PFSK-1 (cell line): ENCODE measurements around the gene CNPY2.

Source experiments
- FOXP2 ChIP-seq: optimal IDR thresholded peaks from 2 replicates; pipeline ENCODE3; 2011; ENCODE audit warnings: borderline replicate concordance, control low read depth, inconsistent platforms; ENCODE audit not compliant: insufficient read depth; ENCODE audit errors: extremely low read length, extremely low read depth
- POLR2AphosphoS5 ChIP-seq: IDR thresholded peaks from 2 replicates; pipeline ENCODE4 v1.6.1; 2012; ENCODE audit warnings: low read depth, mild to moderate bottlenecking, control low read depth, low read length, moderate library complexity
- REST ChIP-seq, 2 experiments: IDR thresholded peaks; 2 replicates each; pipeline versions ENCODE4 v1.6.1 to v1.8.0; 2011 to 2012; ENCODE audit warnings: low read depth in 2 of 2, low read length in 2 of 2, control low read depth in 1 of 2, inconsistent platforms in 1 of 2, mild to moderate bottlenecking in 1 of 2, moderate library complexity in 1 of 2; ENCODE audit not compliant: insufficient read depth in 1 of 2
- SIN3A ChIP-seq: IDR thresholded peaks from 2 replicates; pipeline ENCODE4 v1.6.1; 2012; ENCODE audit warnings: mild to moderate bottlenecking, low read length, moderate library complexity, borderline replicate concordance; ENCODE audit not compliant: insufficient read depth
- TAF1 ChIP-seq: IDR thresholded peaks from 2 replicates; pipeline ENCODE4 v1.6.1; 2012; ENCODE audit warnings: low read length, control low read depth, borderline replicate concordance; ENCODE audit not compliant: insufficient read depth

Gene CNPY2

GRCh38 chr12:56326533-56326932 is 10.7 kb upstream of the CNPY2 start:
- TF ChIP-seq REST (IDR thresholded peaks at IDR 0.05; ENCODE audit: insufficient read depth in 1 of 2, low read depth in 2 of 2, low read length in 2 of 2) (no peak), FOXP2 (no peak), SIN3A (no peak), TAF1 (no peak), POLR2AphosphoS5 (no peak)

- no peak for TF ChIP-seq POLR2AphosphoS5
- TF ChIP-seq REST (IDR thresholded peaks at IDR 0.05; ENCODE audit: insufficient read depth in 1 of 2, low read depth in 2 of 2, low read length in 2 of 2): no peak
- TF ChIP-seq FOXP2: no peak
- no peak for TF ChIP-seq TAF1
- no peak for TF ChIP-seq SIN3A
Measured at GRCh38 chr12:56326126-56326525, 10.3 kb upstream of the CNPY2 start.

- no peak for TF ChIP-seq SIN3A
Measured at GRCh38 chr12:56324206-56324605, 8.4 kb upstream of the CNPY2 start.

GRCh38 chr12:56321027-56321426 is 5.2 kb upstream of the CNPY2 start:
- TF ChIP-seq SIN3A: no peak
- TF ChIP-seq REST (IDR thresholded peaks at IDR 0.05; ENCODE audit: insufficient read depth in 1 of 2, low read depth in 2 of 2, low read length in 2 of 2): no peak
- TF ChIP-seq TAF1: no peak

GRCh38 chr12:56317675-56318074 is 1.9 kb upstream of the CNPY2 start:
- TF ChIP-seq REST (IDR thresholded peaks at IDR 0.05; ENCODE audit: insufficient read depth in 1 of 2, low read depth in 2 of 2, low read length in 2 of 2): no peak
- no peak for TF ChIP-seq FOXP2
- no peak for TF ChIP-seq TAF1
- TF ChIP-seq POLR2AphosphoS5: no peak
- no peak for TF ChIP-seq SIN3A
